Activated CD8-positive, alpha-beta memory T cell treated with anti-CD3 and anti-CD28 coated beads, Interleukin-2, amount 50 U/mL, for 4 hours (primary cell): ENCODE measurements around the gene YIF1A.
A peak's percentile ranks its signal among the peaks of the same experiment; 100 is the strongest.
"Not testable (repeated sequence)": the region's sequence is repeated elsewhere in the genome, so short reads cannot be mapped to it uniquely, and the experiment has no call there.

Source experiments
- DNase-seq: peaks from one replicate; pipeline ENCODE4 v3.0.0-alpha.2; 2020

YIF1A gene

GRCh38 chr11:66267379-66268243 is 21.3 kb downstream of the YIF1A start:
- DNase-seq, result peak; percentile 87

- DNase-seq, result no peak
These were observed 21.9 kb downstream of the YIF1A start for GRCh38 chr11:66267039-66267378.

DNA sequence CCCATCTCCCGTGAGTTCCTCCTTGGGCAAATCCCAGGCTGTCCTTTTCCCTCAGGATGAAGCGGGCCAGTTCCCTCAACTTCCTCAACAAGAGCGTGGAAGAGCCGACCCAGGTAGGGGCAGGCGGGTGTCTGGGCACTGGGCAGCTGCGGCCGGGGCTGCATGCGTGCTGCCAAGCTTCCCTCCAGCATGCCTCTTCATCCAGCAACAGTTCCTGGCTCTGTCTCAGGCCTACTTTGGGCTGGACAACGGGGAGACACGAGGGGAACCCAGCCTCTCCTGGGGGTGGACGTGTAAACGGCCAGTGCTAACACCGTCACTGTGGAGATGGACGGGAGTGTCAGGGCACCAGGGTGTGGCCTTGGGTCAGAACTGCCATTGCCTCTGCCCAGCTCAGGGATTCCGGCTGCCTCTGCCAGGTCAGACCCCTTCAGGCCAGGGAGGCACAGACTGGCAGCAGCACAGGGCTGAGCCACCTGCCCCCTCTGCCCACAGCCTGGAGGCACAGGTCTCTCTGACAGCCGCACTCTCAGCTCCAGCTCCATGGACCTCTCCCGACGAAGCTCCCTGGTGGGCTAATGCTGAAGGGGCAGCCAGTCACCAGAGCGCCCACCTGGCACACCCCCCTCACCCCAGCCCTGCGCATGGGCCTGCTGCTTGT is 22.4 kb downstream of the YIF1A start:
- DNase-seq, result no peak

DNA sequence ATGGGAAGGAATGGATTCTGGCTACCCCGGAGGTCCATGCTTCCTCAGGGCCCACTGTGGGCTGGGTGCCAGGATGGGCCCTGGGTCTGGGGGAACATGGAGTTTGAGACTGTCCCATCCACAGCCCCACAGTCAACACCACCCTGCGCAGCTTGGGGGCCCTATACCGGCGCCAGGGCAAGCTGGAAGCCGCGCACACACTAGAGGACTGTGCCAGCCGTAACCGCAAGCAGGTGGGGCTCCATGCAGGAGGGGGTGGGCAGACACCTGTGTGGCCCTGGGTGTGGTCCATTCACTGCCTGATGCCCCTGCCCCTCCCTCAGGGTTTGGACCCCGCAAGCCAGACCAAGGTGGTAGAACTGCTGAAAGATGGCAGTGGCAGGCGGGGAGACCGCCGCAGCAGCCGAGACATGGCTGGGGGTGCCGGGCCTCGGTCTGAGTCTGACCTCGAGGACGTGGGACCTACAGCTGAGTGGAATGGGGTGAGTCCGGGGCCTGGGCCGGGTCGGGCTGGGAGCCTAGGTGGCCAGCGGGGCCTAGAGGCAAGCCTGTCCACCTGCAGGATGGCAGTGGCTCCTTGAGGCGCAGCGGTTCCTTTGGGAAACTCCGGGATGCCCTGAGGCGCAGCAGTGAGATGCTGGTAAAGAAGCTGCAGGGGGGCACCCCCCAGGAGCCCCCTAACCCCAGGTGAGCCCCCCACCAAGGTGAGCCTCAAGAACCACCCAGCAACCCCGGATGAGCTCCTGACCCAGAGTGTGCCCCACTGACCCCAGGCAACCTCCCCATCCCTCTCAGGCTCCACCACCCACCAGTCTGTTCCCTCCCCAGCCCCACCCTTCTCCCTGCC is 23.2 kb downstream of the YIF1A start:
- DNase-seq, result no peak

DNA sequence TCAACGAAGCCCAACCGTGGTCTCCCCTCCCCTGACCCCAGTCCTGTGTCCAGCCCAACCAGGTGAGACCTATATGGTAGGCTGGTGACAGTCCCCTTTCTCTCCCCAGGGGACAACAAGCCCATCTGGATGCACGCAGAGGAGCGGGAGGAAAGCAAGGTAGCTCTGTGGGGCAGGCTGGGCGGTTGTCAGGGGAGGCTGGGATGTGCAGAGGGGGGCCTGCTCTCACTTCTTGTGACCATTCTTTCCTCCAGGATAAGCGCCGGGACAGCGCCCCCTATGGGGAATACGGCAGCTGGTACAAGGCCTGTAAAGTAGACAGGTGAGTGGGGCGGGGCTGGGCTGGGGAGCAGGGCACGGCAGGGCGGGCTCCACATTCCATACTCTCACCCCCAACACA is 24.0 kb downstream of the YIF1A start:
- DNase-seq, result no peak

- DNase-seq, result no peak
These were observed 24.6 kb downstream of the YIF1A start for GRCh38 chr11:66264383-66264782.

DNA sequence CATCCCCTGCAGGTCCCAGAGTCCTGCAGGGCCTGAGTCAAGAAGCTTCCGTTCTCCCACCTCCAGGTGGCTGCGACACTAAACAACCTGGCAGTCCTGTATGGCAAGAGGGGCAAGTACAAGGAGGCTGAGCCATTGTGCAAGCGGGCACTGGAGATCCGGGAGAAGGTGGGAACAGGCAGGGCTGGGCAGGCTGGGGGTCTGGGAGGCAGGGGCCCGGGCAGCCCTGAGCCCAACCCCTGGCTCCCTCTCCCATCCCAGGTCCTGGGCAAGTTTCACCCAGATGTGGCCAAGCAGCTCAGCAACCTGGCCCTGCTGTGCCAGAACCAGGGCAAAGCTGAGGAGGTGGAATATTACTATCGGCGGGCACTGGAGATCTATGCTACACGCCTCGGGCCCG is 25.2 kb downstream of the YIF1A start:
- no peak for DNase-seq

GRCh38 chr11:66263231-66263630 is 25.7 kb downstream of the YIF1A start:
- no peak for DNase-seq

- DNase-seq, result no peak
These were observed 26.2 kb downstream of the YIF1A start for GRCh38 chr11:66262696-66263095.

GRCh38 chr11:66262191-66262590 is 26.8 kb downstream of the YIF1A start:
- DNase-seq, result no peak

- DNase-seq, result no peak
These were observed 27.4 kb downstream of the YIF1A start for GRCh38 chr11:66261578-66261977.

DNA sequence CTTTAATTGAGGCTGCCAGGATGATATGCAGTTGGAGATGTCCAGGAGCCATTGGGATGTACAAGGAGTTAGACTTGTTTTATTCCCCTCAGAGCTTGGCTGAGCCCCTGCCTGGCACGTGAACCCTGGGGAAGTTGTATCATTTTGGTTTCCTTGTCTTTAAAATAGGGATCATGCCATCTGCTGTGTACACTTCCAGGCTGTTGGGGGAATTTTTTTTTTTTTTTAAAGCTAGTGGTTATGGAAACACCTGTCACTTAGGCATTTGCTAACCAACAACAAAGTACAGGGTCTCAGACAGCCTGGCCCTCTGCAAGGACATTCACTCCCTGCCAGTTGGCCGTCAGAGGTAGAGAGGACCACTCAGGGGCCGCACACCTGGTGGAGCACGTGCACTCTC is 29.0 kb downstream of the YIF1A start:
- DNase-seq, result no peak

- no peak for DNase-seq
These were observed 29.7 kb downstream of the YIF1A start for GRCh38 chr11:66259225-66259624.

DNA sequence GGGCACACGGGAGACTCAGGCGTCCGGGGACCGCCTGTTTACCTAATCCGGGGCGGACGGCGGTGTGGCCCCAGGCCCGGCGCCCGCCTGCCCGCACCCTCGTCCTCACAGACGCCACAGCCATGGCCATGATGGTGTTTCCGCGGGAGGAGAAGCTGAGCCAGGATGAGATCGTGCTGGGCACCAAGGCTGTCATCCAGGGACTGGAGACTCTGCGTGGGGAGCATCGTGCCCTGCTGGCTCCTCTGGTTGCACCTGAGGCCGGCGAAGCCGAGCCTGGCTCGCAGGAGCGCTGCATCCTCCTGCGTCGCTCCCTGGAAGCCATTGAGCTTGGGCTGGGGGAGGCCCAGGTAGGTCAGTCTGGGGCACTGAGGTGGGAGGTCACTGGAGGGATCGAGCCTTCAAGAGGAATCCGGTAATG is 30.5 kb downstream of the YIF1A start:
- no peak for DNase-seq

GRCh38 chr11:66253081-66253480 is 35.9 kb downstream of the YIF1A start:
- DNase-seq, result not testable (repeated sequence)

- no peak for DNase-seq
These were observed 37.1 kb downstream of the YIF1A start for GRCh38 chr11:66251809-66252208.

GRCh38 chr11:66248903-66249302 is 40.0 kb downstream of the YIF1A start:
- DNase-seq, result no peak

- no peak for DNase-seq
These were observed 41.1 kb downstream of the YIF1A start for GRCh38 chr11:66247801-66248200.

- no peak for DNase-seq
These were observed 41.6 kb downstream of the YIF1A start for GRCh38 chr11:66247295-66247694.

DNA sequence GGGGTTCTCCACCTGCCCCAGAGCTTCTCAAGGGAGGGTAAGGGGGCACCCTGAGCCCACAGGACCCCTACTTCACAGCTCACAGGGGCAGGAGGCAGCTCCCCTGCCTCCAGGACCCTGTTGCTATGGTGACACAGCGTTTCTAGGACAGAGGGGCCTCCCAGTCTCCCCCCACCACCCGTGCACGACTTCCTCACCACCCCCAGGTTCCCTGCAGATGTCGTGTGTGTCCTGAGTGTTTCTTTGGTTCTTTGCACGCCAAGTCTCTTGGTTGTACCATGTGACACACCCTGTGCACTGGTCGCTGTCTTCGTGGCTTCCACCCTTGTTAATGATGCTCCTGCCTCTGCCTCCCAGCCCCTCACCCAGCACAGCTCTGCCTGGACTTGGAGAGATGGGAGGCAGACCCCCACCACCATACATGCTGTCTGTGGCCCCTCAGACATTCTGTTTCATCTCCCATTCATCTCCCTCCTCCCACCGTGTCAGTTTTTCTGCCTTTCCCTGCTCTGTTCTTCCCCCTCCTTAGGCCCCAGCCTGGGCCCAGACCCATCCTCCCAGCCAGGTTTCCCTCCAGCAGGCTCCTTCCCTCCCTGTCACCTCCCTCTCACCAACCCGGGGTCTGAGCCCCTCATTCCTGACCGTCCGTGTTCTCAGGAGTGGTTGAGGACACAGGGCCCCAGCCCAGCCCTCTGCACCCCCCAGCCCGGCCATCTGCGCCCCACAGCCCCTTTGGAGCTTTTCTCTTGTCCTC is 45.0 kb downstream of the YIF1A start:
- no peak for DNase-seq

- no peak for DNase-seq
These were observed 46.7 kb downstream of the YIF1A start for GRCh38 chr11:66242095-66242765.

- no peak for DNase-seq
These were observed 48.2 kb downstream of the YIF1A start for GRCh38 chr11:66240781-66241136.
